Fibroblast of skin of scalp (primary cell): Measurements from ENCODE around the gene PPP2R2C.
A peak's percentile ranks its signal among the peaks of the same experiment; 100 is the strongest.

Experiments used
- DNase-seq: peaks from one replicate; pipeline ENCODE4 v3.0.0-alpha.2; 2013

The PPP2R2C gene

GRCh38 chr4:6493658-6494304 is 21.4 kb upstream of the PPP2R2C start:
- DNase-seq = no peak

DNA sequence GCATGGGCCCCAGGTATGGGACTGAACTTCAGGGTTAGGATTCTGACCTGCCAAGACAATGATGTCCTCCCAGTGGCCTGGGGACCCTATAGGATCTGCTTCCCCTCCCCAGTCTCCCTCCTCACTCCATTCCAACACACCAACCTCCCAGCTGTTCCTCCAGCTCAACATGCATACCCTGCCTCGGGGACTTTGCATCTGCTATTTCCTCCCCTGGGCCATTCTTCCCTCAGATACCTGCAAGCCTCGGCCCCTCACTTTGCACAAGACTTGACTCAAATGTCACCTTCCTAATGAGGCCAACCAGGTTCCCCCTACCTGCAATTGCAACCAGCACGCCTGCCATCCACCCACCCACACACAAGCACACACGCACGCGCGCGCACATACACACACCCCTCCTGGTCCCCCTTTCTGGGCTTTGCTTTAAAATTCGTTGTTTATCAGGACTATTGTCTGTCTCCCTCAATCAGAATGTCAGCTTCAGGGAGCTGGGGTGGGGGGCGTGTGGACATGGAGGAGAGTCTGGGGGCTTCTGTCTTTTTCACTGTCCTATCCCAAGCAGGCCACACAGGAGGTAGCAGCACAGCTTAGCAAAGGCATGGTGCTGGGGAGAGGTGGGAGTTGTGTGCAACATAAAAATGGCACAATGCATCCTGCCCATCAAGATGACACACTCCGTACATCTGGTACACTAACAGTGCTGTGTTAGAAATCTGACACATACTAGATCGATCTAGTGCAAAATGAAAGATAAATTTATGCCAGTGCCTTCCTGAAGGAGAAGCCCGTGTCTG is 20.6 kb upstream of the PPP2R2C start:
- DNase-seq = no peak

DNA sequence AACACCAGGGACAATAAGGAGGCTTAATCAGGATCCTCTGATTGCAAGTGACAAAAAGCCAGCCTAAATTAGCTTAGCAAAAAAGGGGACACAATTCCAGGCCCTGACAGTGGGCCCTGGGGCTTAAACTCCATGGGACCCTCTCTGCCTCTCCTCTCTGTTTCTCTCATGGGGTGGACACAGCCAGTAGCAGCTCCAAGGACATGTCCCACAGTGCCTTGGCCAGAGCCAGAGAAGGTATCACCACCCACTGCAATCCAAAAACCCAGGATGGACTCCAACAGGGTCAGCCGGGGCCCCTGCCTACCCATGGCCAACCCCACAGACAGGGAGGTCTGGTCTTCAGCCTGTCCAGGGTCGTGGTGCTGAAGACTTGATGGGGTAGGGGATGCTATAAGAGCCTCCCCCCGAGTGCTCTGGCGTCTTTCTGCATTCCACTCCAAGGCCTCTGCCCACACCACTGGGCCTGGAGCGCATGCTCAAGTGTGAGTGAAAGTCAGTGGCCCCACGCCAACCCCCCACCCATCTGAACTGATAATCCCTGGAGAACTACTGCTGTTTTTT is 19.7 kb upstream of the PPP2R2C start:
- DNase-seq = no peak

- no peak for DNase-seq
Measured at GRCh38 chr4:6491235-6491634, 18.8 kb upstream of the PPP2R2C start.

DNA sequence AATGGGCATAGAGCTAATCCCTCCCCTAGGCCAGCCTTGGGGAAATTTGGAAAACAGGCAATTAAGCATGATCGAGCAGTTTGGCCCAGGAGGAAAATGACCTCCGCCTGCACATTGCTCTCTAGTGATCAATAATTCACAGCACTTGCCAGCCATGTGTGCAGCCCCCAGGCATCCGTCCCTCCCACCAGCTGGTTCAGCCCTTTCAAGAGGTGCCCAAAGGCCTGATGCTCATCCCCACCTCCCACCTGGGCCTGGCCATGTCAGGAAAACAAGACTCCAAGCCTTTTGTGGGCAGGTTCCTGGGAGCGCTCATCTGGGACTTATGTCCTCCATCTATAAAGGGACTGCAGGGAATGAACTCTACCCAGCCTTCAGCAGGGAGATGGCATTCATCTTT is 17.5 kb upstream of the PPP2R2C start:
- no peak for DNase-seq

DNA sequence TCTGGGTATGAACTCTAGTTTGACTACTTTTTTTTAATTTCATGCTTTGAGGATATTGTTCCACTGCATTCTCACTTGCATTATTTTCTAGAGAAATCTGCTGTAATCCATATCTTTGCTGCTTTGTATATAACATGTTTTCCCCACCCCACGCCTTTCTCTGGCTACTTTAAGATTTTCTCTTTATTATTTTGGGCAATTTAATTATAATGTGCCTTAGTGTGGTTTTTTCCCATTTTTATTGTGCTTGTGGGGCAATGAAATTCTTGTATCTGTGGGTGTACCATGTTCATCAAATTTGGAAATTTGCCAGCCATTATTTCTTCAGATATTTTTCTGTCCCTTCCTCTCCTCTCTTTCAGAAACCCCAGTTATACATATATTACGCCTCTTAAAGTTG is 15.1 kb upstream of the PPP2R2C start:
- no peak for DNase-seq

GRCh38 chr4:6480534-6481088 is 8.2 kb upstream of the PPP2R2C start:
- DNase-seq = no peak

DNA sequence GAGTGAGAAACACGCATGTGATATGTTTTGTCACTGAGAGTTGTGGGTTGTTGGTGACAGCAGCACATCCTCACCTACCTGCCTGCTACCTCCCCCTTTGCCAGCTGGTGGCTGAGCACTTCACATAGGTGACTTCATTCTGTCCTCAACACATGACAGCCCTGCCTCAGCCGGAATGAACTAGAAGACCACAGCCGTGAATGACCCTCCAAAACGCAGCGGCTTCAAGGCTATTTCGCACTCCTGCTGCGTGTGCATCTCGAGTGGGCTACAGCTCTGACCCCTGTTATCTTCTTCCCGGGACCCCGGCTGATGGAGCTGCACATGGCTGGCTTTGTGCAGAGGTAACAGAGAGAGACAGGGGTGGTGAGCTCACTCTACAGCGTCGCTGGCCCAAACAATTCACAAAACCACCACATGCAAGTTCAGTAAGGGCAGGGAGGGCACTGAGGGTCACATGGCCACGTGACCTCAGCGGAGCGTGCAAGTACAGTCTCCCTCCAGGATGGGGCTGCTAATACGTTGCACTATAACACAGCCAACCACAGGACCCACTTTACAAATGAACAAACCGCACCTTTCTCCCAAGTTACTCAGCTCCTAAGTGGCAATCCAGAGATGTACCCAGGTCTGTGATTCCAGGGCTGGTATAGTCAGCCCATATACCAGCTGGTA is 6.3 kb upstream of the PPP2R2C start:
- DNase-seq = no peak

- DNase-seq = no peak
Measured at GRCh38 chr4:6476893-6477292, 4.5 kb upstream of the PPP2R2C start.

DNA sequence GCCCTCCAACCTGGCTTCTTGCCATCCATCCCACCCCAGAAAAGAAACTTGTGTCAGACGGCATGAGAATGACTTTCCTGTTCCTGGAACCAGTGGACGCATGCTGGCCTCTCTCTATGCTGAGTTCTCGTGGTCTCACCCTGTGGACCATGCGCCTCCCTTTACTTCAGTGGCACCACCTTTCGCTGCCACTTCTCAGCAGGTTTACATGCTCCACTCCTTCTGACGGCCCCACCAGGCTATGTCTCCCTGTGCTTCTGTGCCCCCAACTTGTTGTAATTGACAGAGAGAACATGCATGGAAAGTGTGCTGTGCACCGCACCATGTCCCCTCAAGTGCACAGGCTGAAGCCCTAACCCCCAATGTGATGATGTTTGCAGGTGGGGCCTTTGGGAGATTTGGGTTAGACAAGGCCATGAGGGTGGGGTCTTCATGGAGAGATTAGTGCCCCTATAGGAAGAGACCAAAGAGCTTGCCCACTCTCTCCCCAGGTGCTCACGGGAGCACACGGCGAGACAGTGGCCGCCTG is 3.1 kb upstream of the PPP2R2C start:
- no peak for DNase-seq

DNA sequence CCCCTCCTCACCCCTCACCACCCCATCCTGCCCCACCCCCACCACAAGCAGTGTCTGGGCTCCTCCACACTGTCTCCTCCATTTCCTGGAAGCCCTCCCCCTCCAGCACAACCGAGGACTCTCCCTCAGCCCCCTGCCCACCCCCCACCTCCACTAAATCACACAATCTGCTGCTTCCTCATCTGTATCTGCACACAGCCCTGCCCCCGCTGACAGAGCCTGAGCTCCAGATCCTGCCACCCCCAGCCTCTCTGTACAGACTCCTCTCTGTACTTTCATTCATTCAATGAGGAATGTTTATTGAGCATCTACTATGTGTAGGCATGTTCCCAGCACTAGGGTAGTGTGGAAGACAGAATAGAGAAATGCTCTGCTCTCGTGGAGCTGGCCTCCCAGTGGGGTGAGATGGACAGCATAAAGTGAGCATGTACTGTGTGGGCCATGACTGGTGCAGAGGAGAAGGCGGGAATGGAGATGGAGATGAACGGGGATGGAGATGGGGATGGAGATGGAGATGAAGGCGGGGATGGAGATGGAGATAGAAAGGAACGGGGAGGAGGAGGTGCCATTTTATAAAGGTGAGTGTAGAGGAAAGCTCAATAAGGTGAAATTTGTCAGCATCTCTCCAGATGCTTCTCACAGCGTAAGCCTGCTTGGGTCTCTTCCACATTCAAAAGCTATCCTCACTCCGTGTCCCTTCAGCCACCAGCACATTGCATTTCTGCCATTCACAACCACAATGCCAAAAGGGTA is 2.5 kb upstream of the PPP2R2C start:
- DNase-seq = no peak

- DNase-seq = no peak
Measured at GRCh38 chr4:6474053-6474568, 1.7 kb upstream of the PPP2R2C start.

- no peak for DNase-seq
Measured at GRCh38 chr4:6473264-6474052, 1.0 kb upstream of the PPP2R2C start.

DNA sequence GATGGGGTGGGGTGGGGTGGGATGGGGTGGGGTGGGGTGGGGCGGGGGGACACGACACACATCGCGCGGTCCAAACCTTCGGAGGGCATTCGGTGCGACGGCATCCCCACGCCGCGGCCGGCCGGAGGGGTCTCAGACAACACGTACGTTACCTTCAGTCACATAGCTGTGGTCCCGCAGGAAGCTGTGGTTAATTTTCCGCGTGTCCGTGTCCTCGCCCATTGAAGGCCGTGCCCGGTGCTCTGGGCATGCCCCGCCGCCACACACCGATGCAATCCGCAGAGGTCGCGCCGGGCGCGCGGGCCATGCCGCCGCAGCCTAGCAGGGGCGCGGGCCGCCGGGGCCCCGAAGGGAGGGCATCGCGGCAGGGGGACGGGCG is 417 bp downstream of the PPP2R2C start:
- no peak for DNase-seq

GRCh38 chr4:6471307-6472007 is 957 bp downstream of the PPP2R2C start:
- DNase-seq = no peak

- peak; percentile 26 for DNase-seq
Measured at GRCh38 chr4:6470502-6471306, 1.7 kb downstream of the PPP2R2C start.

DNA sequence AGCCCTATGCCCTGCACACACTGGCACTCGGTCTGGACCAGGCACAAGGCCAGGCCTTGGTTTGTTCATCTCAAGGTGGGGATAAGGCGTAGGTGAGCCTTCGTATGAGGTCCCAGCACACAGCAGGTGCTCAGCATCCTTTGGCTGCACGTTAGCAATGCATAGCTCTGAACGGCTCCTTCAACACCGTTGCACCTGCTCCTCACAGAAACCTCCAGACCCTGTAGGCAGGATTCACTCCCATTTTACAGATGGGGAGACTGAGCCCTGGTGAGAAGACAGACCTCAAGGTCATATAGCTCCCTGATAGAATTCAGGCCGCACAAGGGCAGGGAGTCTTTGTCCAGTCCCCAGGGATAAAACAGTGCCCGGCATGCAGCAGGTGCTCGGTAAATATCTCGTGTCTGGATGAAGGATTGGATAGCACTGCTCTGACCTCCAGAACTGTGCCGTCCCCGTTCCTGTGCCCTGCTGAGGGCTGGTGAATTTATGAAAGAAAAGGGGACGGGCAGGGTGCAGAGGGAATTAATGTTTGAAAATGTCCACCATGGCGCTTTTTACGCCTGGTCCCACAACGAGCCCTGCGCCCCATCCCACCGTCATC is 2.4 kb downstream of the PPP2R2C start:
- DNase-seq = no peak

GRCh38 chr4:6469144-6469543 is 3.3 kb downstream of the PPP2R2C start:
- no peak for DNase-seq

- no peak for DNase-seq
Measured at GRCh38 chr4:6468376-6468775, 4.0 kb downstream of the PPP2R2C start.
